ENCODE measurements around the gene RAB37.
A peak's percentile ranks its signal among the peaks of the same experiment; 100 is the strongest.

RAB37 gene

DNA sequence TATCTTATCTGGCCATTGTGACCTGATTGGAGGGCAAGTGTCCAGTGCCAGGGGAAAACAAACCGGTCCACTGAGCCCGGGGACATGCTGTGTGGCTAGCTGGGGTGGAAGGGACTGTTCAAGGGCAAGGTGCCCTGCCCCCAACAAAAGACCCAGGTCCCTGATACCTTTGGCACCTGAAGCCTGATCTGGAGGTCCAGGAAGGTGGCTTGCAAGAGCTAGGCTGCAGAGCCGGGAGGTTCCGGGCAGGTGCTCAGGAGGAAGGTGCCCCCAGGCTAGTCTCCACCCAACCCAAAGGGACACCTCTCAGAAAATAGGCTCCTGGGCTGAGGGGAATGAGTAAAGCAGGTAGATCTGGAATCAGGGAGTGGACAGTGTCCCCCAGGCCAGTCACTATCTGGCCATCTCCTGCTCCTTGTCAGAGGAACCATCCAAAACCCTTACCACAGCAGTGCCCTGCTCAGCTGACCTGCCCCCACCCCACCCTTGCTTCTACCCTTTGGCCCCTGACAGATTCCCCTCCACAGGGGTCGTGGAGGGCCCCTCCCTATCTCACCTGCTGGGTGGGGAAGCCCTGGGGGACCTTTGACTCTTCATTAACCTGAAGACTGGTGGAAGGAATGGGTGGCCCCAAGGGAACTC, 32.9 kb downstream of the RAB37 start:
- H3K36me3 ChIP-seq (ENCODE audit: control insufficient read depth, insufficient read depth, low read length), result no peaks in the 10 kb centered on the region
- TF ChIP-seq, protein P1, sequence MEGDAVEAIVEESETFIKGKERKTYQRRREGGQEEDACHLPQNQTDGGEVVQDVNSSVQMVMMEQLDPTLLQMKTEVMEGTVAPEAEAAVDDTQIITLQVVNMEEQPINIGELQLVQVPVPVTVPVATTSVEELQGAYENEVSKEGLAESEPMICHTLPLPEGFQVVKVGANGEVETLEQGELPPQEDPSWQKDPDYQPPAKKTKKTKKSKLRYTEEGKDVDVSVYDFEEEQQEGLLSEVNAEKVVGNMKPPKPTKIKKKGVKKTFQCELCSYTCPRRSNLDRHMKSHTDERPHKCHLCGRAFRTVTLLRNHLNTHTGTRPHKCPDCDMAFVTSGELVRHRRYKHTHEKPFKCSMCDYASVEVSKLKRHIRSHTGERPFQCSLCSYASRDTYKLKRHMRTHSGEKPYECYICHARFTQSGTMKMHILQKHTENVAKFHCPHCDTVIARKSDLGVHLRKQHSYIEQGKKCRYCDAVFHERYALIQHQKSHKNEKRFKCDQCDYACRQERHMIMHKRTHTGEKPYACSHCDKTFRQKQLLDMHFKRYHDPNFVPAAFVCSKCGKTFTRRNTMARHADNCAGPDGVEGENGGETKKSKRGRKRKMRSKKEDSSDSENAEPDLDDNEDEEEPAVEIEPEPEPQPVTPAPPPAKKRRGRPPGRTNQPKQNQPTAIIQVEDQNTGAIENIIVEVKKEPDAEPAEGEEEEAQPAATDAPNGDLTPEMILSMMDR (IDR thresholded peaks at IDR 0.05), result no peak
- peak overlapping the region; percentile 12 for H3K4me3 ChIP-seq (ENCODE audit: low read depth, low read length)
- no peak overlapping the region for H3K9ac ChIP-seq
- peak overlapping the region; percentile 85 for H3K27ac ChIP-seq
- no peaks in the 10 kb centered on the region for H3K27me3 ChIP-seq (ENCODE audit: control insufficient read depth, insufficient read depth, low read length)
- H3K9me3 ChIP-seq (ENCODE audit: control insufficient read depth, low read length), result no peaks in the 10 kb centered on the region
- peaks cover 53% of the 10 kb centered on the region for H3K4me1 ChIP-seq
- H2AFZ ChIP-seq, result no peak overlapping the region
- no peaks in the 10 kb centered on the region for H3K79me2 ChIP-seq
- H3K4me2 ChIP-seq (ENCODE audit: low read length), result peak overlapping the region; percentile 43

DNA sequence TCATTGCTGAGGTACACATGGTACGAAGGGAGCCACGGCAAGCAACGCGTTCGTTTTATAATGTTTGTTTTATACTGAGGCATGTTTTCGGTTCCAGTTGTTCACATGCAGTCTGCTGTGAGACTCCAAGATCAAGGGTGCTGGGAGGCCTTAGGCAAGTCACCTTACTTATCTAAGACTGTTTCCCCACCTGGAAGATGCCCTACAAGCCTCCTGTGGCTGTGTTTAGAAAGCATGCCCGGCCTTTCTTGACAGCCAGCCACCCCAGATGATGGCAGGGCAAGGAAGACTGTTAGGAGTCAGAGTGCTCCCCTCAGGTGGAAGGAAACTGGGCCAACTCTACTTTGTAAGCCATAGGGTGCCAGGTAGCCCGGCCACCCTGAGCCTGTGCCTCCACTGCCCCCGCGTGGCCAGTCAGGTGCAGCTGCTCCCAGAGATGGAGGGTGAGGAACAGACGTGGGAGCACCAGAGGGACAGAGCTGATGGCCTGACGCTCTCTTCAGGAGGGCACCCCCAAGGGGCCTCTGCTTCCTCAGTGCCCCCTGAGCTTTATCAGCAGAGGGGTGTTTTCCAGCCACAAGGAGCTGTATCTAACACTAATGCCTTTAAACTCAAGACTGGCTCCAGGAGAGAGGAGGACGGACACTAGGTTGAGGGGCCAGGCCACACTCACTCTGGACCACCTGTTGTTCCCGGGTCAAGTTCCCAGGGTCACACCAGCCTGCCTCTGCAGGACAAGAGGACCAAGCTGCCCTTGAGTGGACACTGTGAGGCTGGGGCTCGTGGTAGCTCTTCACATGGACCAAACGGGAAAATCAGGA, 33.7 kb downstream of the RAB37 start:
- H2AFZ ChIP-seq, result no peak overlapping the region
- TF ChIP-seq, protein P1 (IDR thresholded peaks at IDR 0.05), result peak; percentile 97
- H3K27me3 ChIP-seq (ENCODE audit: control insufficient read depth, insufficient read depth, low read length), result no peaks in the 10 kb centered on the region
- no peak overlapping the region for H3K9ac ChIP-seq
- H3K79me2 ChIP-seq, result peaks cover 4% of the 10 kb centered on the region
- H3K4me3 ChIP-seq (ENCODE audit: low read depth, low read length), result no peak overlapping the region
- no peaks in the 10 kb centered on the region for H3K36me3 ChIP-seq (ENCODE audit: control insufficient read depth, insufficient read depth, low read length)
- H3K4me1 ChIP-seq, result peaks cover 53% of the 10 kb centered on the region
- H3K4me2 ChIP-seq (ENCODE audit: low read length), result no peak overlapping the region
- H3K27ac ChIP-seq, result peak overlapping the region; percentile 85
- no peaks in the 10 kb centered on the region for H3K9me3 ChIP-seq (ENCODE audit: control insufficient read depth, low read length)

DNA sequence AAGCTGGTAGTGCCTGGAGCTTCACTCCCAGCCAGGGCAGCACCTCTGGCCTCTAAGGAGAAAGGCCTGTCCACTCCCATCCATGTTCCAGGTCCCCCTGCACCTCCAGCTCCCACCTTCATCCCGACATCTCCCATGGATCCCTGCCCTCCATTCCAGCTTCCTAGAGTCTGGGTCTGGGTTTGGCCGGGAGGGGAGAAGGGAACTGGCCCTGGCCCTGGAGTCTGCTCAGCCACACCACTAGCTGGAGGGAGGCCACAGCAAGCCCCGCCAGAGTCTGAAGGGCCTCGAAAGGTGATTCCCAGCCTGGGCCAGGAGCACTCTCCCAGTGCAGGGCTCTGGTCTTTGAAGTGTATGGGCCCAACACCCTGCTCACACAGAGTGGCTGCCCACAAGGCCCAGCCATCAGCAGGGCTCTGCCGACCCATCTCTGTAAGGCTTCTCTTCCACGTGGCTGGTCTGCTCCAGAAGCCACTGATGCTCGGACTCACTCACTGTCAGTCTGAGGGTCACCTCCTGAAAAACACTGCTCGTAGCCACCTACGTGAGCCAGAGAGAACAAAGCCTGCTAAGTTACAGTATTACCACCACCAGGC, 34.4 kb downstream of the RAB37 start:
- TF ChIP-seq, protein P1 (IDR thresholded peaks at IDR 0.05), result no peak
- Histone ChIP-seq H3K9ac (no peak overlapping the region), H3K4me2 (ENCODE audit: low read length) (no peak overlapping the region), H3K9me3 (ENCODE audit: control insufficient read depth, low read length) (no peaks in the 10 kb centered on the region), H3K27me3 (ENCODE audit: control insufficient read depth, insufficient read depth, low read length) (no peaks in the 10 kb centered on the region), H3K27ac (no peak overlapping the region), H2AFZ (no peak overlapping the region), H3K4me3 (ENCODE audit: low read depth, low read length) (no peak overlapping the region), H3K36me3 (ENCODE audit: control insufficient read depth, insufficient read depth, low read length) (no peaks in the 10 kb centered on the region), H3K4me1 (peaks cover 47% of the 10 kb centered on the region), H3K79me2 (peaks cover 8% of the 10 kb centered on the region)

GRCh38 chr17:74772053-74772452, 35.0 kb downstream of the RAB37 start:
- Histone ChIP-seq H3K4me3 (ENCODE audit: low read depth, low read length) (no peak overlapping the region), H2AFZ (no peak overlapping the region), H3K9ac (no peak overlapping the region), H3K4me2 (ENCODE audit: low read length) (no peak overlapping the region), H3K36me3 (ENCODE audit: control insufficient read depth, insufficient read depth, low read length) (no peaks in the 10 kb centered on the region), H3K4me1 (peaks cover 46% of the 10 kb centered on the region), H3K79me2 (peaks cover 9% of the 10 kb centered on the region), H3K27me3 (ENCODE audit: control insufficient read depth, insufficient read depth, low read length) (no peaks in the 10 kb centered on the region), H3K27ac (peak overlapping the region; percentile 3), H3K9me3 (ENCODE audit: control insufficient read depth, low read length) (no peaks in the 10 kb centered on the region)
- TF ChIP-seq, protein P1 (IDR thresholded peaks at IDR 0.05), result no peak

Measured in parathyroid adenoma (tissue), 2 donors.